ENCODE results near the gene PARVB. TPM values are rescaled to one million over a fixed set of nuclear protein-coding genes. Genes with fewer than 3 reads are reported as not detected.

The PARVB gene
- total RNA-seq, 6 experiments from 2014 or later: 36.5 to 44.2 (median 38.9) TPM

DNA sequence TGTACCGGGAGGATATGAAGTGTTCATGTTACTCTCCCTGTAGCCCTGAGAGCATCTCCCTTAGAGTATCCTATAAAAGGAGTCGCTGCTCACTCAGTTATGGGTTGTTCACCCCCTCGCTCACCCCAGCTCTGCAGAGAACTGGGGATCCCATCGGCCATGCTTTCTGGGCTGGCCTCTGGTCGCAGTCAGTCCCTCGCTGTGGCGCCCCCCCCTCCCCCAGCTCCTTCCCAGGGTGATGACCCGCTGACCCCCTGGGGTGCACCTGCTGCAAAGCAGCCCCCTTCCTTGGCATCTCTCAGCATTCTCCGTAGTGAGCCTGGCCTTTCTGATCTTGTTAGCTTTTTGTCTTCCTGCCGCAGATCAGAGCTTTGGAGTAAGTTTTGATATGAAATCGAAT, 146.4 kb downstream of the PARVB start:
- no peak for DNase-seq
- TF ChIP-seq, protein P1, sequence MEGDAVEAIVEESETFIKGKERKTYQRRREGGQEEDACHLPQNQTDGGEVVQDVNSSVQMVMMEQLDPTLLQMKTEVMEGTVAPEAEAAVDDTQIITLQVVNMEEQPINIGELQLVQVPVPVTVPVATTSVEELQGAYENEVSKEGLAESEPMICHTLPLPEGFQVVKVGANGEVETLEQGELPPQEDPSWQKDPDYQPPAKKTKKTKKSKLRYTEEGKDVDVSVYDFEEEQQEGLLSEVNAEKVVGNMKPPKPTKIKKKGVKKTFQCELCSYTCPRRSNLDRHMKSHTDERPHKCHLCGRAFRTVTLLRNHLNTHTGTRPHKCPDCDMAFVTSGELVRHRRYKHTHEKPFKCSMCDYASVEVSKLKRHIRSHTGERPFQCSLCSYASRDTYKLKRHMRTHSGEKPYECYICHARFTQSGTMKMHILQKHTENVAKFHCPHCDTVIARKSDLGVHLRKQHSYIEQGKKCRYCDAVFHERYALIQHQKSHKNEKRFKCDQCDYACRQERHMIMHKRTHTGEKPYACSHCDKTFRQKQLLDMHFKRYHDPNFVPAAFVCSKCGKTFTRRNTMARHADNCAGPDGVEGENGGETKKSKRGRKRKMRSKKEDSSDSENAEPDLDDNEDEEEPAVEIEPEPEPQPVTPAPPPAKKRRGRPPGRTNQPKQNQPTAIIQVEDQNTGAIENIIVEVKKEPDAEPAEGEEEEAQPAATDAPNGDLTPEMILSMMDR (IDR thresholded peaks at IDR 0.05): no peak
- H3K4me1 Mint-ChIP-seq (ENCODE audit: low read depth): no peaks in the 10 kb centered on the region
- peaks cover 4% of the 10 kb centered on the region; the same call in 1 of the 2 replicates for H3K27me3 Mint-ChIP-seq (ENCODE audit: insufficient read depth)
- no peak overlapping the region for H3K4me3 Mint-ChIP-seq
- H3K27ac Mint-ChIP-seq: no peak overlapping the region
- H3K9me3 Mint-ChIP-seq: no peaks in the 10 kb centered on the region
- H3K36me3 Mint-ChIP-seq (ENCODE audit: low read depth): no peaks in the 10 kb centered on the region

DNA sequence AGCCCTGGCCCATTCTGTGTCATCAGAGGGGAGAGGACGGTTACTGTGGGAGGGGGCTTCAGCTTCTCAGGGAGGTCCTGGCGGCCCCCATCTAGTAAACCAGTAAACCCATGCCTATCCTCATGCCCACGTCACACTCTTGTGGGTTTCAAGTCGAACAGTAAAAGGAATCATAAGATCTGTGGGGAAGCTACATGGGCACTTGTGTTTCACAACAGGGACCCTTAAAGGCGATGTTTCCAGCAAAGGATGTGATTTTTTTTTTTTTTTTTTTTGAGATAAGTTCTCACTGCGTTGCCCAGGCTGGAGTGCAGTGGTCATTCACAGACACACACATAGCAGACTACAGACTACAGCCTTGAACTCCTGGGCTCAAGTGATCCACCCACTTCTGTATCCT, 147.5 kb downstream of the PARVB start:
- TF ChIP-seq, protein P1 (IDR thresholded peaks at IDR 0.05): no peak
- DNase-seq: no peak
- Mint-ChIP-seq H3K27ac (no peak overlapping the region), H3K4me1 (ENCODE audit: low read depth) (no peaks in the 10 kb centered on the region), H3K9me3 (no peaks in the 10 kb centered on the region), H3K4me3 (no peak overlapping the region), H3K27me3 (ENCODE audit: insufficient read depth) (peaks cover 4% of the 10 kb centered on the region; the same call in 1 of the 2 replicates), H3K36me3 (ENCODE audit: low read depth) (no peaks in the 10 kb centered on the region)

DNA sequence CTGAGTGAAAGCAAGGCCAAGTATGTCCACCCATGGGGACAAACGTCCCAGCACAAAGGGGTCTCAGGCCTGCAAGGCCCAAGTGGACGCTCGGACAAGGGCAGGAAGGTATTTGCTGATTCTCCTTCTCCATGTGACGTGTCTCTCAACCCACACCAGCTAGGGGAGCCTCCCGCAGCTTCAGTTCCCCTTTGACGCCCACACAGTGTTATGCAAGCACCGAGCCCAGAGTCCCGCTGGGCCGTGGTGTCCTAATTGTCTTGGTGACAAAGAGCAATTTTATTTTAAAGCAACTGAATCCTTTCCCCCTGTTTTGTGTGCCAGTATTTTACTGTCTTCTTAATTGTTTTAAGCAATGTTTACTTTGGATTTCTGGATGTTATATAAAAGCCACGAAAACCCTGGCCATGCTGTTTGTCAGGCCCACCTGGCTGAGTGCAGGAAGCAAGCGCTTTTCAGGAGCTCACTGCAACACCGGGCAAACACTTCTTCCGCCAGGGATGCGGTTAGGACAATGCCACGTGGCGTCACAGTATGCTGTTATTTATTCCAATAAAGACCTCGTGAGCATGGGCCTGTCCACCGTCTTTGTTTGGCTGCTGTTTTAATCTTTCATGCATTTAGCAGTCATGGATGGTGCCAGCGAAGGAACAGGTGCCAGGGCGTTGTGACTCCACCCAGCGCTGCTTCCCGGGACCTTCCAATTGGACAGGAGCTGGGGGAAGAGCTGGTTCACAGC, 148.4 kb downstream of the PARVB start:
- TF ChIP-seq, protein P1 (IDR thresholded peaks at IDR 0.05): no peak
- Mint-ChIP-seq H3K36me3 (ENCODE audit: low read depth) (no peaks in the 10 kb centered on the region), H3K27me3 (ENCODE audit: insufficient read depth) (peaks cover 5% of the 10 kb centered on the region), H3K4me3 (no peak overlapping the region), H3K27ac (no peak overlapping the region), H3K9me3 (no peaks in the 10 kb centered on the region), H3K4me1 (ENCODE audit: low read depth) (no peaks in the 10 kb centered on the region)
- DNase-seq: no peak

DNA sequence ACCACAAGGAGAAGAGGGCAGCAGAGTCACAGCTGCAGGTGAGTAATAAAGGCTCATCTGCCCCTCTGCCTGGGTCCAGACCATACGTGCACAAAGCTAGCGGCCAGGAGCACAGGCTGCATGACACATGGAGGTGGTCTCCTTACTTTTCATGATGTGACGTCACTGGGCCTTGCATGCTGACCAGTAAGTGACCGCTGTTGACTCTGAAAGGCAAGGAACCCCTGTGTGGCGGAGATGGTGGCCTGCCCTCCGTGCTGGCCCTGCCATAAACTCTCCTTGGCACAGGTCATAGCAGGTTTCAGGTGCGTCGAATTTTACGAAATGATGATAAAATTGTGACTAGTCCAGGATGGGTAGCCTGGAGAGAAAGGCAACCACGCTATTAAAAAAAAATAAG, 149.1 kb downstream of the PARVB start:
- no peaks in the 10 kb centered on the region for H3K4me1 Mint-ChIP-seq (ENCODE audit: low read depth)
- no peaks in the 10 kb centered on the region for H3K9me3 Mint-ChIP-seq
- H3K27ac Mint-ChIP-seq: no peak overlapping the region
- H3K27me3 Mint-ChIP-seq (ENCODE audit: insufficient read depth): peaks cover 10% of the 10 kb centered on the region
- no peak for DNase-seq
- TF ChIP-seq, protein P1 (IDR thresholded peaks at IDR 0.05): no peak
- no peaks in the 10 kb centered on the region for H3K36me3 Mint-ChIP-seq (ENCODE audit: low read depth)
- no peak overlapping the region for H3K4me3 Mint-ChIP-seq

DNA sequence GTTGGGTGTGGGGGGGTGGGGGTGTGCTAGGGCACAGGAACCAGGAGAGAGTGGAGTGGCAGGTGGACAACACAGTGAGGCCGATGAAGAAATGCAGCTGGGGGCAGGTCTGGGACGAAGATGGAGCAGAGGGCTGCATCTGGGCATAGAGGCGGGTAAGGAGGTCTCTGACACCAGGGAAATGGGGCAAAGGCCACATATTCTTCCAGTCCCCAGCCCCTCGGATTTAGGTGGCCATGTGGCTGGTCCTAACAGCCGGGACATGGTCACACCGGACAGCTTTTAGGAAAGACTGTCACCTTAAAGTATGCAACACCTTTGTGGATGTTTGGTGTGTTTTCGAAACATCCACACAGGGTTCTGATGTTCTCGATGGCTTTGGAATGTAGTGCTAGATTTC, 151.6 kb downstream of the PARVB start:
- no peaks in the 10 kb centered on the region for H3K9me3 Mint-ChIP-seq
- TF ChIP-seq, protein P1 (IDR thresholded peaks at IDR 0.05): no peak
- no peak for DNase-seq
- H3K27me3 Mint-ChIP-seq (ENCODE audit: insufficient read depth): peaks cover 17% of the 10 kb centered on the region
- no peaks in the 10 kb centered on the region for H3K4me1 Mint-ChIP-seq (ENCODE audit: low read depth)
- H3K36me3 Mint-ChIP-seq (ENCODE audit: low read depth): no peaks in the 10 kb centered on the region
- H3K4me3 Mint-ChIP-seq: no peak overlapping the region
- H3K27ac Mint-ChIP-seq: no peak overlapping the region

Data from HFFc6 (cell line).